NCI-H2196 treated with DMSO at 0.1 percent for 48 hours (cell line): ENCODE data around the gene WNT5A.

ENCODE experiments used
- DNase-seq: peaks from one replicate; lab custom pipeline; 2025; ENCODE audit not compliant: unreplicated experiment; lab: John Stamatoyannopoulos, UW

Gene WNT5A

GRCh38 chr3:55486857-55487380 lies at the start of gene WNT5A:
WNT5A (minus strand) TSS chr3:55487306; CDS start chr3:55486985, 321 bp downstream.
- no peak for DNase-seq

DNA sequence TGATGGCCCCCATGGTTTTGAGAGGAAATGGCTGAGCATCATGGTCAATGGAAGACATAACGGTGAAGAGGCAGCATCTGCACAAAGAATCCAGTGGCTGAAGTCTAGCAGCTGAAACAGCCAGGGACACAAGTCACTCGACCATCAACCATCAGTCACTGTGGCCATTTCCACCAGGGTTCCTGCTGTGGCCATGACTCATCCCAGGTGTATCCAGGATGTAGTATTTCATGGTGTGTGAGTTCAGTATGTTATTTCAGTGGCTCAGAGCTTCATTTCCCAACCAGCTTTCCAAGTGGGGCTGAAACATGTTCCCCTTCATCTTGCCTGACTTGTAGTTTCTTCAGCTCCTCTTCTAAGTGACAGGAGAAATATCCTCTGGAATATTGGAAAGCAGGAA lies 47.8 kb upstream of the WNT5A start:
- no peak for DNase-seq

DNA sequence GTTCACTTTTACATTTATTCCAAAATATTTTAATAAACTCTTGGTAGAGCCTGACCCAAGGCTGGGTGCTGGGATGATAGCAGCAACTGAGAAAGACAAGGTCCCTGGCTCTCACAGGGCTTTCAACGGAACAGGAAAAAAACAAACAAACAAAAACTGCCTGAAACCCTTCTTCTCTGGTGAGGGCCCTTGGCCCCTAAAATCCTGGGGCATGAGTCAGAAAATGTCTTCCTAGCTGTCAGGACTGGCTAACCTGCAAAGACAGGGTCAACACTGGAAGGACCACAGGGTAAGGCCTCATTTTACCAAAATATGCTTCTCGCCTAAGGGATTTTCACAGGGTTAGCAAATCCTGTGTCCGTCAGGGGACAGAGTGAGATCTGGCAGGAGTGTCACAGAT lies 45.7 kb upstream of the WNT5A start:
- DNase-seq = no peak

DNA sequence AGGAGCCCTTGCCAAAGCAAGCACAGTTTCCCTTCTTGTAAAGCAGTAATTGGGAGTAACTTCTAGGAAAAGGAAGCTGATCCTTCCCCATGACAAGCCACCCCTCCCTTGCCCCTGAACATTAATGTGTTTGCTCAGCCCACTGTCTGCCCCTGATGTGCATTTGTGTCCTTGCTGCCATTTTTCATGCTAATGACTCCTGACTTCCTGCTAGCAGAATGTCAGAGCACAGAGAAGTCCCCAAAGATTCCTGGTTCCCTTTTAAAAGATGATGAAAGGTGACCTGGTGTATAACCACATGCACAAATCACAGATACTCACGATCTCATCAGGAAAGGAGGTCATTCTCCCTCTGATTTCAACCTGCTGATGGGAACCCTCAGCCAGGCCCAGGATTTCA lies 44.2 kb upstream of the WNT5A start:
- no peak for DNase-seq

DNA sequence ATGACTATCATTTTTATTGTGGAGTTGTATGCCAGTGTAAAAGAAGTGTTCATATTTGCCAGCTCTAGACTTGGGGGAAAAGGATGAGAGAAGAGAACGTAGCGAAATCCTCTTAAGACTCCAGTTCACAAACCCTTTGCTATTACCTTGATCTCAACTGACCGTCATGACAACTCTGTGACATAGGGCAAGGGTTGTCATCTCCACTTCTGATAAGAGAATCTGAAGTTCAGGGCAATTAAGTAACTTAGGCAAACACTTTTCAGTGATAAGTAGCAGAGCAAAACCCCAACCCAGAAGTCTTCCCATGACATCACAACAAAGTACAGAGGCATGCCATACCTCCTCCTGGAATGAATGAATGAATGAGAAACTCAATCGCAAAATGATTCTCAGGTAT lies 40.3 kb upstream of the WNT5A start:
- no peak for DNase-seq

DNA sequence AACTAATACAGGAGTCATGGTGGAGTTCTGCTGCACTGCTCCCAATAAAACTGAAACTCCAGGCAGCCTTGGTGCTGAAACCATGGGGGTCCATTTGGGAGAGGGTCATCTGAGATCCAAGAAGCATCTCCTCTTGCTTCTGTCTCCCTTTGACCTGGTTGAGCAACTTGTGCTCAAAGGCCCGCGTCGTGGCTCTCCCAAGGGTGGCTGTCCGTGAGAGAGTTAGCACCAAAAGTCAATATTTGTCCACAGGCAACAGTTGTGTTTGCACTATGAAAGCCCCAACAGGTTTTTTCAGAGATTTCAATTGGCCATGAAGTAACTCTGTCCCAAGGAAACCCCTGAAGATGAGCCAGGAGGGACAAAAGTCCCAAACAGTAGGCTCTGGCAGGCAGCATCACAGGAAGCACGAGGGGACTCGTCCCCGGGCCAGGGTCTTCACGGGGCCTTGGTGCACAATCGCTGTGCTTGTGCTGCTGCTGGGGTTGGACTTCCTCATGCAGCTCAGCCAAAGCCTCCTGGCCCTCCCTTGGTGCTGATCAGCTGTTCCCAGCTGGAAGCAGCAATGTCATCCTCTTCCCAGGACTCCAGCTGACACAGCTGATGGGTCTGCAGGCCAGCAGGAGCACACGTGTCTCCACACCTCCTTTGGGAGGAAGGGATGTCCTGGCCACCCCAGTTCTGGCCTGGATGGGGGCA lies 39.4 kb upstream of the WNT5A start:
- no peak for DNase-seq

GRCh38 chr3:55525436-55525835 lies 38.3 kb upstream of the WNT5A start:
- no peak for DNase-seq

DNA sequence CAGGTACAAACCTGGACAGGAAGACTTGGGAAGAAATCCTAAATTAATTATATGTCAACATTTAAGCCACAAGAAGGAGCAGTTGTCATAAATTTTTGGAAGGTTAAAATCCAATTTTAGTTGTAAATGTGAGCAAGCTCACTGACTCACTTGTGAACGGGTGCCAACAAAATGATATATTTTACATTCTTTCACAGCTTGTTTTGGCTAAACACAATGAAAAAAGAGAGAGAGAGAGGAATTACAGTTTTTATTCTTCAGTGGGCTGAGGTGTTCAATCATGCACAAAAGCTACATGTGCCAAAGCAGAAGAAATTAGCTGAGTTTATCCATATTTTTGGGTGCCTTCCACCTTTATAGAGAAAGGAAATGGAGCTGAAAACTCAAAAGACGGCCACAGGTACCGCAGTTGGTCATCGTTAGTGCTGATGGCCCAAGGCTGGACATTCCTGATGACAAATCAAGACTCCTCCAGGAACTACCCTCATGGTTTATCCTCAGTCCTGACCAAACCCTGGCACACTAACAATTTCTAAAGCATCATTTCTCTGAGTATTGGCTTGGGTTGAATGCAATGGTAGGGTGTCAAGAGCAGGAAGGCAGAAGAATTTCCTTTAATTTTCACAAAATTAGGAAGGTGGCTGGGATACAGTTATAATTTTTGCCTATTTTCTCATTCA lies 37.6 kb upstream of the WNT5A start:
- DNase-seq = no peak

- no peak for DNase-seq
Measured at GRCh38 chr3:55523471-55523870, 36.4 kb upstream of the WNT5A start.

DNA sequence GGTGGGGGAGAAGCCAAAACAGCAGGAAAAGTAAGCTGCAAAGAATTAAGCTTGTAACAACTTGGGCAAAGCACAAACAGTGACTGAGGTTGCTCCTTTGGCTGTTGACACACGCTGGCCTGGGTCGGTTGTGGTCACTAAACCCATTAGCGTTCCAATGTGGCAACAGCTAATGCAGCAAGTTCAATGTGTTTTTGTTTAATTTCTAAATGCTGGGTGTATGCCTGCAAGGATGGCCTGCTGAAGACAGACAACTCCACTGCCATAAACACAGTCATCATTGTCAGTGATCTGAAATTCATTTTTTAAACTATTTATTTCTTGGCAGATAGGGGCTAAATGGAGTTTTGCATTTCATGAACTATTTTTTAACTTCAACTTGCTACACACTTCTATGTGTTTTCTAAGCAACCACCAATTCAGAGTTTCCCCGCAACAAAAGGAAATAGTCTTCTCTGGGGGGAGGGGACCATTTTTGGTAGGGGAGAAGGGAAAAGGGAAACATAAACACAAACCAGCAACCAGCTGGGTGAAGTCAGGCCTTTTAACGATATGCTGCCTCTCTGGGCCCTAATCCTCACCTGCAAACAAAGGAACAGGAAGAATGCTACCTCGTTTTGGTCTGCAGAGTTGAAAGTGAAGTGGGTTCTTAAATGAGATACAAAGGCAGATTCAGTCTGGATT lies 34.8 kb upstream of the WNT5A start:
- DNase-seq = no peak

DNA sequence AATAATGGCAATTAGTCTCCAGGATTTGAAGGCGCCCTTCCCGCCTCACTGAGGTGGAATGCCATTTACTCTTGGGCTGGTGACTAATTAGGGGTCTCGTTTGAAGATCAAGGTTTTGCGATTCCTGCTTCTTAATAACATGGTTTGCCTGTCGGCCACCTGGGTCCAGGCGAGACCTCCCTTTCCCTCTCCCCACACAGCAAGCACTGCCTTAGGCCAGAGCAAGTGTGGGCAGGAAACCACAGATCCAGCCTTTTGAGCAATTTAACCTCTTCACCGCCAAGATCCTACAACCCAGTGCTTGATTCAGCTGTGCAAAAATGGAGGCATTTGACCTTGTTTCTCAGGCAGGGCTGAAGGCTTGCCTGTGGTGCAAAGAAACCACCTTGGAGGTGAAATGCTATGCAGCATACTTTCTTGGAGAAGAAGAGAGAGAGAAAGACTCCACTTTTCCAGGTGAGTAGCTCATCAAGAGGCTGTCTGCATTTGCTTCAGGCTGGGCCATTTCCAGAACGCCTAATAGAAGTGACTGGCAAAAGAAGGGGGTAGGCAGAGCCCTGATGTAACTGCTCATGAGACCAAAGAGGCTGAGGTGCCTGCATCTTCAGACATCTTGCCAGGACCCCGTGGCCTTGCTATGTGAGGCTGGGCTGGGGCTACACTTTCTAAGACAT lies 34.1 kb upstream of the WNT5A start:
- DNase-seq = no peak

- DNase-seq = no peak
Measured at GRCh38 chr3:55519019-55519418, 31.9 kb upstream of the WNT5A start.

GRCh38 chr3:55518451-55518850 lies 31.3 kb upstream of the WNT5A start:
- no peak for DNase-seq

DNA sequence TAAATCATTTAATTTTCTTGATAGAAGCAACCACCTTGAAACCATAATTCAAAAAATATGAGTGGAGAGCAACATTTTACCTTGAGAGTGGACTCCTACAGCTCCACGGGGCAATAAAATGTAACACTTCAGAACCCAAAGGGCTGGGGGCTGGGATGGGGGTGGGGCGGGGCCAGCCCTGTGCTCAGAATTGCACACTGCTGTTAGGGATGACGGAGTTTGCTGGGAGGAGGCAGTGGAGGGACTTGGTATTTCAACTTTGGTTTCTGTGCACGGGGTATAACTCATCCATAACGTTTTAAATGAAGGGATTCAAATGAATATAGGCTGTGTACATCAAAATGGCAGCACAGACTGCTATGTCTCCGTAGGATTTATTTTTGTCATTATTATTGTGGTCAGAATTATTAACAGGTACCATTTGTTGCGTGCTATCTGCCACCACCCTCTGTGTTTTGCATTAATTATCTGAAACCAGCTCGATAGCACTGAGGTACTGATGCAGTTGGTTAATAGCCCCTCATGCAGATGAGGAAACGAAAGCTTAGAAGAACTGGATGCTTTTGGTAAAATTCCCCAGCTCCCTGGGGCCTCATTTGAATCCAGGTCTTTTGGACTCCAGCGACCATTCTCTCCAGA lies 29.4 kb upstream of the WNT5A start:
- DNase-seq = no peak

- no peak for DNase-seq
Measured at GRCh38 chr3:55515550-55516246, 28.6 kb upstream of the WNT5A start.

- no peak for DNase-seq
Measured at GRCh38 chr3:55514962-55515361, 27.9 kb upstream of the WNT5A start.

DNA sequence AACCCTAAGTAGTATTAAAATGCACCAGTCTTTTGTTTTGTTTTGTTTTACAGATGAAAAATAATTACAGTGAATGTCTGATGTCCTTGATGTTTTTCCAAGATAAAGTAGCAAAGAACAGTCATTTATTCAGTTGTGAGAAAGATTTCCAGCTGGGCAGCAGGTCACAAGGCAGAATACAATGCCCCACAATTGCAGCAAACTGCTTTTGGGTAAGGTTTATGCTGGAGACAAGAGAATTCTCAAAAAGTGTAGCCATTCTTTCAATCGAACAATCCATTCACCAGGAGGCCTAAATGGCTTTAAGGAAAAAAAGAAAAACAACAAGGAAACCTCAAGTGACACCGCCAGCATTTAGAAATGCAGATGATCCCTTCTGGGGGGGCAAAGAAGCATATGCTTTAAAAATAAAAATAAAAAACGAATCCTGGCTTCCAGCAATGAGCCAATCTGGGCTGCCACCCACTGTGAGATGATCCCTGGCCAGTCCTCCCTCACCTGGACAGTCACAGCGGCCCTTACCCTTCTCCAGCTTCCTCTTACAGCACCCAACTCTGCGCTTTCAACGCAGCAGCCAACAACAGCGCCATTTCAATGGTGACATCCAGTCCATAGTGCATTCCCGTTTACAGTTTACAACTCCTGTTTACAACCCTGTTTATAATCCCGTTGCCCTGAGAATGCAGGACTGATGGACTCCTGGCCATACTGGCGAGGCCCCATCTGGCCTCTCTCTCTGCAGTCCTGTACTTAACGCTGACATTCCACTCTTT lies 25.7 kb upstream of the WNT5A start:
- no peak for DNase-seq

DNA sequence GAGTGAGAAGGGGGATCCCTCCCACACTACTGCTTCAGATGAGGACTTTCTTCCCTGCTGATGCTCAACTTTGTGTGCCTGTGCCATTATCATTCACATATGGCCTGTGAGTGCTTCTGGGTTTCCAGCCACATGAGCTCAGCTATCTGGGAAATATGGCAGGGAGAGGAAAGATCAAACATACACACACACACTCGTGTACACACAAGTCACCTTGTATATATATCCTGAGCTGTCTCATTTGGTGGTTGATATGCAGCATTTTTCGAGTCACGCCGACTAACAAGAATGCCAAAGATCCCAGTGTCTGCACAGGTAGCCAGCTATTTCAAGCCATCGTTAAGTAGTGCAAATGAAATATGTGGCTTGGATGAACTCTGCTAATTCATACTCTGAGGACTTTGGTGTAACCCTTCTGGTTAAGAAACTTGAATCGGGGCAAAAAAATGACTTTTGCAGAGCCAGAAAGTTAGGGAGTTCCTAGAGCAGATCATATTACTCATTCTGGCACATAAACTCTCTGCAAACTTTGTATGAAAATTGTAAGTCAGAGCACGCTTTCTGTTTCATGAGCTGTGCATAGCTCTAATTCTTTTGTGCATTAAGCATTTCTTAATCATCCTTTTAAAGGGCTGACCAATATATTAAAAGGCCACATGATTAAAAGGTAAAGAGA lies 24.9 kb upstream of the WNT5A start:
- no peak for DNase-seq

- DNase-seq = no peak
Measured at GRCh38 chr3:55508335-55508734, 21.2 kb upstream of the WNT5A start.
